HG02642 (cell line): ENCODE data around the gene CIDEC.
"Not testable (repeated sequence)": the region's sequence is repeated elsewhere in the genome, so short reads cannot be mapped to it uniquely, and the experiment has no call there.

Source experiments
- ATAC-seq: cut with Tn5 transposase; IDR thresholded peaks from one replicate; pipeline ENCODE4 v1.9.1; 2021; ENCODE audit warnings: mild to moderate bottlenecking; ENCODE audit not compliant: unreplicated experiment, poor library complexity

The CIDEC gene

GRCh38 chr3:9902372-9903237, 22.6 kb upstream of the CIDEC start, which contains the start of gene IL17RE:
TSS of gene IL17RE (plus strand) at chr3:9902848. CDS start at chr3:9902933, 85 bp downstream.
- no peak for ATAC-seq

- ATAC-seq, result no peak
These were observed 21.9 kb upstream of the CIDEC start for GRCh38 chr3:9901967-9902366.

- ATAC-seq, result not testable (repeated sequence)
These were observed 20.9 kb upstream of the CIDEC start for GRCh38 chr3:9900965-9901415.

- ATAC-seq, result no peak
These were observed 19.3 kb upstream of the CIDEC start for GRCh38 chr3:9899289-9899791.

GRCh38 chr3:9898467-9899241, 18.6 kb upstream of the CIDEC start:
- no peak for ATAC-seq

- ATAC-seq, result peak; percentile 58
These were observed 17.6 kb upstream of the CIDEC start for GRCh38 chr3:9897408-9898372.

- ATAC-seq, result not testable (repeated sequence)
These were observed 16.8 kb upstream of the CIDEC start for GRCh38 chr3:9896755-9897407.

GRCh38 chr3:9895715-9896114, 15.7 kb upstream of the CIDEC start:
- ATAC-seq, result not testable (repeated sequence)

- no peak for ATAC-seq
These were observed 13.7 kb upstream of the CIDEC start for GRCh38 chr3:9893739-9894138.

- no peak for ATAC-seq
These were observed 11.1 kb upstream of the CIDEC start for GRCh38 chr3:9891072-9891622.

- peak; percentile 82 for ATAC-seq
These were observed 10.4 kb upstream of the CIDEC start, which contains the start of gene JAGN1 for GRCh38 chr3:9890249-9891071. TSS of gene JAGN1 (plus strand) at chr3:9890610. CDS start at chr3:9890723, 113 bp downstream.

- ATAC-seq, result no peak
These were observed 9.4 kb upstream of the CIDEC start for GRCh38 chr3:9889405-9889804.

GRCh38 chr3:9888540-9888939, 8.5 kb upstream of the CIDEC start:
- no peak for ATAC-seq

- ATAC-seq, result no peak
These were observed 7.4 kb upstream of the CIDEC start for GRCh38 chr3:9887480-9887879.

GRCh38 chr3:9886328-9886727, 6.3 kb upstream of the CIDEC start:
- no peak for ATAC-seq

- ATAC-seq, result no peak
These were observed 4.6 kb upstream of the CIDEC start for GRCh38 chr3:9884555-9885165.

- ATAC-seq, result no peak
These were observed 3.9 kb upstream of the CIDEC start for GRCh38 chr3:9883706-9884554.
